Endothelial cell of umbilical vein (primary cell): ENCODE measurements around the gene CLIC6. TPM values are rescaled to one million over a fixed set of nuclear protein-coding genes. Genes with fewer than 3 reads are reported as not detected.

Source experiments
- BruUV-seq: library from RNA; stranded (reverse); fragments of 400-500 nt; replicated peaks from 2 replicates; lab custom pipeline; 2021; lab: Mats Ljungman, UMichigan
- CTCF ChIA-PET: fragments of 300-600, 350-600 bp; sonication (Branson Sonifier 250); formaldehyde crosslinking; loops from one replicate; lab custom pipeline; 2021; ENCODE audit warnings: antibody characterized with exemption, inconsistent platforms; lab: Charles Lee
- POLR2A ChIA-PET: fragments of 300-600, 350-600 bp; sonication (Branson Sonifier 250); formaldehyde crosslinking; loops from one replicate; lab custom pipeline; 2021; ENCODE audit warnings: antibody characterized with exemption, inconsistent platforms; lab: Charles Lee
- DNase-seq: peaks from one replicate; pipeline ENCODE4 v3.0.0-alpha.2; 2011; ENCODE audit warnings: low read depth, low spot score
- FAIRE-seq: peaks from 2 replicates; lab custom pipeline; 2011; peaks lifted over from hg19 to GRCh38; lab: Jason Lieb, UNC
- H2AFZ ChIP-seq: 2 replicates; pipeline ENCODE4 v1.6.0; 2012; ENCODE audit warnings: low read depth, low read length, control low read depth, inconsistent platforms
- H3K27ac ChIP-seq: 2 replicates; pipeline ENCODE4 v1.5.1; 2011; ENCODE audit warnings: low read depth, mild to moderate bottlenecking, control low read depth, low read length, moderate library complexity; ENCODE audit not compliant: insufficient read depth
- H3K27me3 ChIP-seq, 2 experiments: 2 replicates each; pipeline versions ENCODE4 v1.6.0 to v1.6.1; 2011; ENCODE audit warnings: low read length in 2 of 2, mixed read lengths in 1 of 2; ENCODE audit not compliant: control insufficient read depth in 2 of 2, insufficient read depth in 2 of 2
- H3K36me3 ChIP-seq, 2 experiments: 2 replicates in 1 of 2; 3 replicates in 1 of 2; pipeline ENCODE4 v1.5.1; 2011; ENCODE audit warnings: low read length in 2 of 2, mild to moderate bottlenecking in 1 of 2, moderate library complexity in 1 of 2; ENCODE audit not compliant: control insufficient read depth in 2 of 2, insufficient read depth in 2 of 2; ENCODE audit errors: extremely low read depth in 1 of 2
- H3K4me1 ChIP-seq: 3 replicates; pipeline ENCODE4 v1.5.1; 2011; ENCODE audit warnings: mild to moderate bottlenecking, low read length; ENCODE audit not compliant: control insufficient read depth, insufficient read depth; ENCODE audit errors: extremely low read depth
- H3K4me2 ChIP-seq: 2 replicates; pipeline ENCODE4 v1.6.1; 2011; ENCODE audit warnings: low read length, control low read depth, mixed read lengths; ENCODE audit not compliant: insufficient read depth
- H3K4me3 ChIP-seq, 3 experiments: fragments of 200-600 bp in 1 of 3; sonication (generic), shearing (Covaris generic) in 1 of 3; replicated peaks in 1 of 3; 2 replicates each; pipeline ENCODE4 v1.5.1; 2011 to 2016; ENCODE audit warnings: control low read depth in 3 of 3, low read length in 3 of 3, mild to moderate bottlenecking in 2 of 3, inconsistent platforms in 1 of 3, low read depth in 1 of 3, moderate library complexity in 1 of 3; ENCODE audit not compliant: insufficient read depth in 1 of 3
- H3K79me2 ChIP-seq: 2 replicates; pipeline ENCODE4 v1.6.0; 2012; ENCODE audit warnings: low read length, inconsistent platforms; ENCODE audit not compliant: control insufficient read depth, insufficient read depth
- H3K9ac ChIP-seq: replicated peaks from 2 replicates; pipeline ENCODE3; 2011; ENCODE audit warnings: low read length, control low read depth; ENCODE audit not compliant: insufficient read depth; ENCODE audit errors: extremely low read depth
- H3K9me1 ChIP-seq: replicated peaks from 3 replicates; pipeline ENCODE4 v1.6.0; 2011; ENCODE audit warnings: mild to moderate bottlenecking, low read length; ENCODE audit not compliant: control insufficient read depth, insufficient read depth; ENCODE audit errors: extremely low read depth
- H3K9me3 ChIP-seq: replicated peaks from 2 replicates; pipeline ENCODE4 v1.5.1; 2012; ENCODE audit warnings: low read length, inconsistent platforms; ENCODE audit not compliant: control insufficient read depth, insufficient read depth
- H4K20me1 ChIP-seq: replicated peaks from 2 replicates; pipeline ENCODE3; 2011; ENCODE audit warnings: mild to moderate bottlenecking, low read length; ENCODE audit not compliant: control insufficient read depth, insufficient read depth; ENCODE audit errors: extremely low read depth
- EZH2 ChIP-seq: IDR thresholded peaks from 2 replicates; pipeline ENCODE4 v1.6.1; 2012; ENCODE audit warnings: borderline replicate concordance, low read depth, mild to moderate bottlenecking, moderate library complexity, low read length, inconsistent platforms; ENCODE audit not compliant: severe bottlenecking
- FOS ChIP-seq: IDR thresholded peaks from 2 replicates; pipeline ENCODE4 v1.6.1; 2011; ENCODE audit warnings: mild to moderate bottlenecking, low read length, moderate library complexity, borderline replicate concordance; ENCODE audit not compliant: insufficient read depth
- GATA2 ChIP-seq: IDR thresholded peaks from 2 replicates; pipeline ENCODE4 v1.7.0; 2011; ENCODE audit warnings: low read depth, mild to moderate bottlenecking, moderate library complexity, mixed read lengths, low read length; ENCODE audit not compliant: insufficient read length, insufficient read depth
- JUN ChIP-seq: IDR thresholded peaks from 2 replicates; pipeline ENCODE4 v1.6.1; 2011; ENCODE audit warnings: borderline replicate concordance, low read depth; ENCODE audit not compliant: insufficient read length, insufficient read depth
- MAX ChIP-seq: IDR thresholded peaks from 2 replicates; pipeline ENCODE4 v1.6.1; 2011; ENCODE audit not compliant: insufficient read depth, insufficient read length
- MYC ChIP-seq: IDR thresholded peaks from one replicate; pipeline ENCODE4 v1.6.1; 2011; ENCODE audit warnings: mild to moderate bottlenecking, low read depth, low read length
- POLR2A ChIP-seq: IDR thresholded peaks from 2 replicates; pipeline ENCODE4 v1.6.1; 2012; ENCODE audit warnings: low read depth, mild to moderate bottlenecking, control low read depth, low read length
- POLR2AphosphoS5 ChIP-seq: IDR thresholded peaks from 2 replicates; pipeline ENCODE4 v1.6.1; 2012; ENCODE audit warnings: low read depth, mild to moderate bottlenecking, control low read depth, low read length, moderate library complexity; ENCODE audit not compliant: insufficient read depth
- dilution Hi-C: fragments of 300-500 bp; cut with MboI; formaldehyde crosslinking; loops from one replicate; pipeline ENCODE4 v1.15.0; 2019; ENCODE audit warnings: low sequenced_read_pairs; ENCODE audit not compliant: extremely low pct_ligation_motif_present
- intact Hi-C: fragments of 100-400 bp; cut with micrococcal nuclease; formaldehyde crosslinking; loops from one replicate; pipeline ENCODE4 v1.10.0; 2022
- polyA plus RNA-seq, 4 experiments: library from polyadenylated mRNA; depleted of rRNA in 3 of 4; stranded (reverse) in 3 of 4; unstranded in 1 of 4; fragments of >200 nt; gene quantifications; 2 replicates each; pipeline versions ENCODE4 v1.2.1 to v1.2.3, GENCODE V29; 2011 to 2012; ENCODE audit warnings: missing spikeins in 1 of 4
- total RNA-seq: library from RNA; stranded (reverse); gene quantifications from 2 replicates; pipeline ENCODE4 v1.2.3, GENCODE V29; 2021
- TF ChIP-seq, protein P1 (sequence below), 2 donors: IDR thresholded peaks; 1 replicate in 1 of 2; 2 replicates in 1 of 2; pipeline ENCODE4 v1.5.1; 2011; ENCODE audit warnings: low read length in 2 of 2, mild to moderate bottlenecking in 2 of 2, moderate library complexity in 2 of 2, control low read depth in 1 of 2, inconsistent platforms in 1 of 2, low read depth in 1 of 2; ENCODE audit not compliant: insufficient read depth in 1 of 2; ENCODE audit errors: extremely low read depth in 1 of 2

CLIC6 gene
- total and polyA plus RNA-seq, 2 donors (not counting 3 experiments of a cell fraction or from before 2014, with no cell fraction given): not detected

DNA sequence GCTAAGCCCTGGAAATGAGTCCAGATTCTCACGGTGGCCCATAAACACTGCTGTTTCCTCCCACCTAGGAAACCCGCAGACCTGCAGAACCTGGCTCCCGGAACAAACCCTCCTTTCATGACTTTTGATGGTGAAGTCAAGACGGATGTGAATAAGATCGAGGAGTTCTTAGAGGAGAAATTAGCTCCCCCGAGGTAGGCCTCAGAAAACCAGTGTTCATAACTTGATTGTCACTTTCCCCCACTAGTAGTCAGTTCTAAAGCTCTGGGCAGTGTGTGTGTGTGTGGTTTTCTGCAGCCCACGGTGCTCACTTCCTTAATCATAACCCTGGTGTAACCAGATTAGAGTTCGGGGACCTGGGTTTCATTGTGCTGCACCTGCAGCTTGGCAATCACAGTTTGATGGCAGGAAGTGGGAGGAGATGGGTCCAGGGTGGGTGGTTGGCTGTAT lies 39.1 kb downstream of the CLIC6 start:
- DNase-seq (no peak), FAIRE-seq (no peak)
- Histone ChIP-seq H3K4me1 (no peaks in the 10 kb centered on the region), H3K27ac (no peak overlapping the region), H3K9ac (no peak overlapping the region), H3K79me2 (no peaks in the 10 kb centered on the region), H3K27me3 (peaks cover 21 to 28% of the 10 kb centered on the region in 2 experiments), H3K9me3 (no peaks in the 10 kb centered on the region), H3K4me2 (no peak overlapping the region), H4K20me1 (no peaks in the 10 kb centered on the region), H3K9me1 (no peaks in the 10 kb centered on the region), H3K36me3 (no peaks in the 10 kb centered on the region), H3K4me3 (no peak overlapping the region), H2AFZ (no peak overlapping the region)
- BruUV-seq: no TSS peak
- ChIA-PET POLR2A (no interaction called here), CTCF (interaction anchor here (2.8 kb wide), 1 partner anchor 38 kb away, joined by 10 read pairs; no protein-coding TSS in a partner anchor)
- dilution Hi-C loops: no loop called here
- intact Hi-C loops: no loop called here
- TF ChIP-seq MYC (no peak), EZH2 (no peak), MAX (no peak), FOS (no peak), POLR2A (no peak), GATA2 (no peak), JUN (no peak), POLR2AphosphoS5 (no peak)
- TF ChIP-seq, protein P1, sequence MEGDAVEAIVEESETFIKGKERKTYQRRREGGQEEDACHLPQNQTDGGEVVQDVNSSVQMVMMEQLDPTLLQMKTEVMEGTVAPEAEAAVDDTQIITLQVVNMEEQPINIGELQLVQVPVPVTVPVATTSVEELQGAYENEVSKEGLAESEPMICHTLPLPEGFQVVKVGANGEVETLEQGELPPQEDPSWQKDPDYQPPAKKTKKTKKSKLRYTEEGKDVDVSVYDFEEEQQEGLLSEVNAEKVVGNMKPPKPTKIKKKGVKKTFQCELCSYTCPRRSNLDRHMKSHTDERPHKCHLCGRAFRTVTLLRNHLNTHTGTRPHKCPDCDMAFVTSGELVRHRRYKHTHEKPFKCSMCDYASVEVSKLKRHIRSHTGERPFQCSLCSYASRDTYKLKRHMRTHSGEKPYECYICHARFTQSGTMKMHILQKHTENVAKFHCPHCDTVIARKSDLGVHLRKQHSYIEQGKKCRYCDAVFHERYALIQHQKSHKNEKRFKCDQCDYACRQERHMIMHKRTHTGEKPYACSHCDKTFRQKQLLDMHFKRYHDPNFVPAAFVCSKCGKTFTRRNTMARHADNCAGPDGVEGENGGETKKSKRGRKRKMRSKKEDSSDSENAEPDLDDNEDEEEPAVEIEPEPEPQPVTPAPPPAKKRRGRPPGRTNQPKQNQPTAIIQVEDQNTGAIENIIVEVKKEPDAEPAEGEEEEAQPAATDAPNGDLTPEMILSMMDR (IDR thresholded peaks at IDR 0.05; ENCODE audit: extremely low read depth in 1 of 2, insufficient read depth in 1 of 2, low read depth in 1 of 2, low read length in 2 of 2): no peak
